ENCODE data around the gene DRC3. TPM values are rescaled to one million over a fixed set of nuclear protein-coding genes. Genes with fewer than 3 reads are reported as not detected.

The DRC3 gene
- total RNA-seq, 2 experiments from 2014 or later = not detected

DNA sequence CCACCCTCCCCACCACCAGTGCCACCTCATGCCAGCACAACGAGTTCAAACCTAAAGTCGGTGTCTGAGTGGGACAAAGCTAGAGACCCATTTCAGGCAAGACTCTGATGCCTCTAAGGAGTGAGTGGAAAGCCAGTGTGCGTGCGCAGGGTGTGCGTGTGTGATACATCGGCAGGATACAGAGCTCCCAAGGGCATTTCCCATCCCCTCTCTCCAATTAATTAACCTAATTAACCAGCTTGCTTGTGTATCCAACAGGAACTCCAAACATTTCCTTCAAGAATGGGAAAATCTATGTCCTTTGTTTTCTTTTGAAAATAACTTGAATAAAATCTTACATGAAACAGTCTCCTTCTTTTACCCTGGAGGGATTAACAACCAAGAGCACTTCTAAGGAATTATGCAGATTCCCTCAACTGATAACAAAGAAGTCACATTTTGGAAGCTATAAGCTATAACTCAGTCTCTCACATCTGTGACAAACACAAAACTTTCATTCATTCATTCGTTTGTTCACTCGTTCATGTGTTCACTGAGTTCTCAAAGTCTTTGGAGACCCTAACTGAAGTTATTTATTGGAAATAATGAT is 56.4 kb downstream of the DRC3 start:
- Mint-ChIP-seq H3K9me3 (ENCODE audit: low read depth) (no peaks in the 10 kb centered on the region), H3K4me3 (no peak overlapping the region), H3K4me1 (peaks cover 48% of the 10 kb centered on the region), H3K27me3 (no peaks in the 10 kb centered on the region), H3K36me3 (peaks cover 3% of the 10 kb centered on the region), H3K27ac (no peak overlapping the region)
- DNase-seq = no peak
- CTCF ChIA-PET = interaction anchor here (1.2 to 1.7 kb wide), 3 partner anchors 36 to 159 kb away, joined by 3 to 6 read pairs (median 3); no protein-coding TSS in a partner anchor
- no peak for ATAC-seq

DNA sequence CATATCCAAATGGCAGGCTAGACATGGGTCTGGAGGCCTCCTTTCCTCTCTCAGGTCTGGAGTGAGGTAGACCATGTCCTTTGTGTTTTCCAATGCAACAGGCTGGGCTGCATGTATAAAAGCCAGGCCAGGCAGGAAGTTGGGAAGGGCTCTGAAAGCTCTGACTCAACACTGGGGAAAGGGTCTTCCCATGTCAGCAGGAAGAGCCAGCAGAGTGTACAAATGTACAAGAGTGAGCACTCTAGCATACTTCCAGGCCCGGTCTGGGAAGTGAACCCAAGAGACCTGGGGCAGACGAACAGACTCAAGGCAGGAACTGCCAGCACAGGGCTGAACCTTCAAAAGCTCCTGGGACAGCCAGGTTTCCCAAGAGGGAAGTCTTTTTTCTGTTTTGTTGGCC is 59.3 kb downstream of the DRC3 start:
- no peaks in the 10 kb centered on the region for H3K9me3 Mint-ChIP-seq (ENCODE audit: low read depth)
- H3K36me3 Mint-ChIP-seq = no peaks in the 10 kb centered on the region
- CTCF ChIA-PET = interaction anchor here (2.2 to 2.8 kb wide), 2 partner anchors 48 to 196 kb away, joined by 4 to 21 read pairs; no protein-coding TSS in a partner anchor
- DNase-seq (no peak), ATAC-seq (no peak)
- H3K27me3 Mint-ChIP-seq = no peaks in the 10 kb centered on the region
- H3K4me3 Mint-ChIP-seq = no peak overlapping the region
- no peak overlapping the region for H3K27ac Mint-ChIP-seq
- peaks cover 35% of the 10 kb centered on the region for H3K4me1 Mint-ChIP-seq

DNA sequence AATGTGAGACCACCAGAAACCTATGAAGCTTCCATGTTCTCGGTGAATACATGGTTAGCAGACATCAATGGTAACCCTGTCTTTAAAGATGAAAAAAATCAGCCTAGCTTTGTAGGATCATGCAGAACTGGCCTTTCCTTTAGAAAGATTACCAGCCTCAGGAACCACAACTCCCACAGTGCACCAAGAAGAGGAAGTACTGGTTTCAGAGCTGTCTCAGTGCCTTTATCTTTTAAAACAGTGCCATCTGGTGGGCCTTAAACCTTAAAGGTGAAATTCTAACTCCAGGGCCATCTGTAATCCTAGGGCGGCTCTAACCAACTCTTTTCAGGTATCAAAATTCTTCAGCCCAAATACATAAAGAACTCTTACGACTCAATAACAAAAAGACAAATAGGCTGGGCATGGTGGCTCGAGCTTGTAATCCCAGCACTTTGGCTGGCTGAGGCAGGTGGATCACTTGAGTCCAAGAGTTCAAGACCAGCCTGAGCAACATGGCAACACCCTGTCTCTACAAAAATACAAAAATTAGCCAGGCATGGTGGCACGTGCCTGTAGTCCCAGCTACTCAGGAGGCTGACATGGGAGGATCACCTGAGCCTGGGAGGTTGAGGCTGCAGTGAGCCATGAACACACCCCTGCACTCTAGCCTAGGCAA is 60.9 kb downstream of the DRC3 start:
- CTCF ChIA-PET = interaction anchor here (0.5 to 4.0 kb wide), 38 partner anchors 8 to 536 kb away, joined by 3 to 29 read pairs (median 4); partner anchors contain the start of genes DRC3 and TOM1L2
- Mint-ChIP-seq H3K36me3 (no peaks in the 10 kb centered on the region), H3K4me3 (no peak overlapping the region), H3K27ac (peak overlapping the region; percentile 24), H3K4me1 (peaks cover 42% of the 10 kb centered on the region), H3K27me3 (no peaks in the 10 kb centered on the region), H3K9me3 (ENCODE audit: low read depth) (no peaks in the 10 kb centered on the region)
- DNase-seq (peak; percentile 81), ATAC-seq (peak; percentile 93)

DNA sequence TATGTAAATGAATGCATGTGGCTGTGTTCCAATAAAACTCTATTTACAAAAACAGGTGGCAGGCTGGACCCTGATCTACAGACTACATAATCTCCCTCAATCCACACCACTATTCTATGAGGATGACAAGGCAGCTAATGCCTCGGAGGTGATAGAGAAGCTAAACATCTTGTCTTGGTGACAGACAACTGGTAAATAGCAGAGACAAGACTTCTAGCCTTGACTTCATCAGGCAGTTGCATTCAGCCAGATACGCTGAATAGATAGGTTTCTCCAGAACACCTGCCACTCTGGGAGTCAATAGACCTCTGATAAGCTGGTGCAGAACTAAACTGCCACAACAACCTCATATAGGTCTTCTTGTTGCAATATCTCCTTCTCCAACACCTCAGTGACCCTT is 63.0 kb downstream of the DRC3 start:
- DNase-seq = no peak
- H3K4me1 Mint-ChIP-seq = peaks cover 54% of the 10 kb centered on the region
- no peak overlapping the region for H3K4me3 Mint-ChIP-seq
- ATAC-seq = no peak
- H3K9me3 Mint-ChIP-seq (ENCODE audit: low read depth) = no peaks in the 10 kb centered on the region
- H3K27ac Mint-ChIP-seq = no peak overlapping the region
- CTCF ChIA-PET = interaction anchor here (0.7 to 4.0 kb wide), 6 partner anchors 10 to 393 kb away, joined by 3 to 29 read pairs (median 5); no protein-coding TSS in a partner anchor
- H3K36me3 Mint-ChIP-seq = peaks cover 2% of the 10 kb centered on the region
- H3K27me3 Mint-ChIP-seq = no peaks in the 10 kb centered on the region

DNA sequence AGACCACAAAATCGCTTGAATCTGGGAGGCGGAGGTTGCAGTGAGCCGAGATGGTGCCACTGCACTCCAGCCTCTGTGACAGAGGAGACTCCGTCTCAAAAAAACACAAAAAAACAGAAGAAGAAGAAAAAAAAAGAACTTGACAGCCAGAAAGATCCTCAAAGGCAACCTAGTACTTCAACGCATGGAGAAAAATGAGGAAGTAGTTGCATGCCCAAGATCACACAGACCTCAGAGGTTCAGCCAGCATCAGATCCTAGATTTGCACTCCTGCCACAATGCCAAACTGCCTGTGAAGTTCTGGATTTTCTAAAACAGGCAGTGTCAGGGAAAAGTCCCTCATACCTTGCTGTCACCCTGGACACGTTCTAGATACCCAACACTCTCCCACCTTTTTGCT is 64.8 kb downstream of the DRC3 start:
- H3K36me3 Mint-ChIP-seq = peaks cover 2% of the 10 kb centered on the region
- no peaks in the 10 kb centered on the region for H3K27me3 Mint-ChIP-seq
- no peak for DNase-seq
- no peaks in the 10 kb centered on the region for H3K9me3 Mint-ChIP-seq (ENCODE audit: low read depth)
- H3K27ac Mint-ChIP-seq = peak overlapping the region; percentile 89
- H3K4me1 Mint-ChIP-seq = peaks cover 65% of the 10 kb centered on the region
- CTCF ChIA-PET = interaction anchor here (1.1 to 1.5 kb wide), 4 partner anchors 16 to 228 kb away, joined by 3 to 4 read pairs (median 3); no protein-coding TSS in a partner anchor
- no peak for ATAC-seq
- peak overlapping the region; percentile 90 for H3K4me3 Mint-ChIP-seq

DNA sequence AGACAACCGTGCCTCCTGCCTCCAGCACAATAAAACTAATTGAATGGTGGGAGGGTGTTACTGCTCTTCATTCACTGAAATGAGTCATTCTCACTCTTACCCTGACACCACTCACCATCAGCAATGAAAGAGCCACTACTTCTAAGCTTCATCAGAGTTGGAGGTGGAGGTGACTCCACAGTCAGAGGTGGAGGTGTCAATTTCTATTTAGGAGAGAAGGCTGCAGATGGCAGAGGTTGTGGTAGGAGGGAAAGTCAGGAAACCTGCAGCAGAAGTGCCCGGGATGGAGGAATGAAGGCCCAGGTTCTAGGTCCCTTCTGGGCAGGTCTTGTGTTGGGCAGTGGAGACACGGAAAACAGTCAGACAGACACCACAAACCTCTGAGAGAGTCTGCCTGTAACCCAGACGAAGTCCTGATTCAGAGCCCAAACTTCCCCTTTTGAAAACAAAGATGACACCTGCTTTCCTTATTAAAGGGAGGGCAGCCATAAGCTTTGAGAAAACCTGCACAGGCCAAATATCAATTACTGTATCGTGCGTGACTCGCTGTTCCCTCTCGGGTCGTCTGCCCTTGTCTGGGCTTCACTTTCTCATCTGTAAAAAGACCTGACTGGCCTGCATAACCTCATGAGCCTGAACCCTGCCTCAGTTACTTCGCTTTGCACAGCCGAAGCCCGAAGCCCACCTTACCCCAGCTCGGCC is 65.6 kb downstream of the DRC3 start:
- CTCF ChIA-PET = interaction anchor here (0.7 to 1.5 kb wide), 6 partner anchors 13 to 360 kb away, joined by 3 to 4 read pairs (median 4); no protein-coding TSS in a partner anchor
- Mint-ChIP-seq H3K27me3 (no peaks in the 10 kb centered on the region), H3K36me3 (peaks cover 2% of the 10 kb centered on the region), H3K4me1 (peaks cover 62% of the 10 kb centered on the region), H3K4me3 (peak overlapping the region; percentile 90), H3K9me3 (ENCODE audit: low read depth) (no peaks in the 10 kb centered on the region), H3K27ac (peak overlapping the region; percentile 89)
- ATAC-seq = peak; percentile 0
- DNase-seq = no peak

DNA sequence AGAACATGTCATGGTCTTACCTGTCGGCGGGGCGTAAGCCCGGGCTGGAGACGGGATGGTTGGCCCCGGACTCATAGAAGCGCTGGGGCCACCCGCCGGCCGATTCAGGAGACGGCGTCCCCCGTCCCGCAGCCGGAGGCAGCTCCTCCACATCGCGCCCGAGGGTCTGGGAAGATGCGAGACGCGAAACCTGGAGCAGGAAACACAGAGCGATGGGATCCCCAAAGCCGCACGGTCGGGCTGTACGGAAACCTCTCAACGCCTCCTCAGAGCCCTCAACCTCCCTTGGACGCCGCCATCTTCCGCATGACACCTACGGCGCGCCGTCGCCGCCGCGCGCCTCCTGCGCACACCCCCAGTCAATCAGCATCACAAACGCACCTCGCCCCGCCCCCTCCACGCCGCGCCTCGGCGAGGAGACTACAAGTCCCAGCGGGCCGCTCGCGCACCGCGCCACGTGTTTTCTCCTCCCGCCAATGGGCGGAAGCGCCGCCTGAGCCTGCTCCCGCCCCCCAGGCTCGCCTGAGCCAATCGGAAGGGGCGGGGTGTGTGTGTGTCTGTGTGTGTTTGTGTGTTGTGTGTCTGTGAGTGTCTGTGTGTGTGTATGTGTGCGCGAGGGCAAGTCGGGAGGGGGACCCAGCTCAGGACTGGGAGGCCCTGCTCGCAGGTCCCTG is 66.3 kb downstream of the DRC3 start, which contains the start of the genes ATPAF2 and GID4:
TSS of gene ATPAF2 (minus strand) at position 308 of the 674 bp plus-strand sequence. CDS start at position 153, 155 bp downstream.
TSS of gene GID4 (plus strand) at position 548 of the 674 bp plus-strand sequence. CDS start at position 605, 57 bp downstream.
- Mint-ChIP-seq H3K36me3 (peaks cover 2% of the 10 kb centered on the region), H3K4me3 (peak within 1 kb of the TSS; percentile 90), H3K9me3 (ENCODE audit: low read depth) (no peaks in the 10 kb centered on the region), H3K27ac (peak within 1 kb of the TSS; percentile 89), H3K27me3 (no peaks in the 10 kb centered on the region), H3K4me1 (peaks cover 58% of the 10 kb centered on the region)
- DNase-seq (peak; percentile 100), ATAC-seq (peak; percentile 94)
- CTCF ChIA-PET = interaction anchor here (0.7 to 1.3 kb wide), 4 partner anchors 14 to 360 kb away, joined by 3 to 4 read pairs (median 4); no protein-coding TSS in a partner anchor

DNA sequence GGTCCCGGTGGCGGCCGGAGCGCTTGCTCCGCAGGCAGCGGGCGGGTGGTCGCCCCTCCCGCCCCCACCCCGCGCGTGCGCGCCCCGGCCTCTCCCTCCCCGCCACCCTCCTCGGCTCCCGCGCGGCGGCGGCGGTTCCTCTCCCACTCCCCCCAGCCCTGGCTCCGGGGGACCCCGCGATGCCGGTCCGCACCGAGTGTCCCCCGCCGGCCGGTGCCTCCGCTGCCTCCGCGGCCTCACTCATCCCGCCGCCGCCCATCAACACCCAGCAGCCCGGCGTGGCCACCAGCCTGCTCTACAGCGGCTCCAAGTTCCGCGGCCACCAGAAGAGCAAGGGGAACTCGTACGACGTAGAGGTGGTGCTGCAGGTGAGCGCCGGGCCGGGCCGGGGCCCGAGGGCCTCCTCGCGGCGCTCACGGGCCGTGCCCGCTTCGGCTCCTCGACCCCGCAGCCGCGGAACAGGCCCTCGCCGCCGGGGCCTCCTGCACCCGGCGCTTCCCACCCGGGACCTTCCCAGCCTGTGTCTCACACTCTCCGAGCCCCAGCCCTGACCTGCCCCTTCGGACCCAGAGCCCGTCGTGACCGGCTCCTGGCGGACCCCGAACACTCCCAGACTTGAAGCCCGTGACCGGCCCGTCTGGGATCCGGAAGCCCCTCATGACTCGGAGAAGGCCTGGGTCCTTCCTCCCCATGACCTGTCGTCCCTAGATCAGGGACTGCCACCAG is 67.0 kb downstream of the DRC3 start:
- ATAC-seq = peak; percentile 47
- Mint-ChIP-seq H3K27ac (peak overlapping the region; percentile 89), H3K4me1 (peaks cover 57% of the 10 kb centered on the region), H3K36me3 (peaks cover 2% of the 10 kb centered on the region), H3K9me3 (ENCODE audit: low read depth) (no peaks in the 10 kb centered on the region), H3K4me3 (peak overlapping the region; percentile 90), H3K27me3 (no peaks in the 10 kb centered on the region)
- CTCF ChIA-PET = no interaction called here
- peak; percentile 66 for DNase-seq

DNA sequence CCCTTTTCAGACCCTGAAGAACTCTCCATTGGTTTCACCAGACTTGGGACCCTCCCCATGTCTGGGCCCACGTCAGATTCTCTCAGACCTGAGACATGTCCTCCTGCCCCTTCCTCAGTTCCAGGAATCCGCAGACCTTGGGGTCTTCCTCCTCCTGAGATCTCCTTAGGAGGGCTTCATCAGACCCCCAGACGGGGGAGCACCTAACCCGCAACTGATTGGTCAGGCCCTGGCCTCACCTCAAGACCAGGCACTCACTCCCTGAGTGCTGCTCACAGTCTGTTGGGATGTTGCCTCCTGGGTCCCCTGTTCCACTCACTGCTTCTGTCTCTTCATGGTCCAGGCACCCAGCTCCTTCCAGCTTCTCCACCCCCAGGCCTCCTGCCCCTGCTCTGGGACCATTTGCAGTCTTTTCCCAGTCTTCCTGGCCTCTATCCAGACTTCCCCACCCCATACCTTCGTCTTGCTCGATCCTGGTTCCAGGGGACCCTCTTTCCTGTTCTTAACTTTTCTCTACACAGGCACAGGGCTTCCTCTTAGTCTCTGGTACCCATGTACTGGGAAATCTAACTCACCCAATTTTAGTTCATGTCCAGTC is 67.7 kb downstream of the DRC3 start:
- no peak for DNase-seq
- ATAC-seq = no peak
- CTCF ChIA-PET = interaction anchor here (0.7 to 1.5 kb wide), 2 partner anchors 16 to 24 kb away, joined by 3 to 5 read pairs; no protein-coding TSS in a partner anchor
- Mint-ChIP-seq H3K27me3 (no peaks in the 10 kb centered on the region), H3K4me3 (peak overlapping the region; percentile 90), H3K36me3 (peaks cover 2% of the 10 kb centered on the region), H3K4me1 (peaks cover 56% of the 10 kb centered on the region), H3K27ac (peak overlapping the region; percentile 84), H3K9me3 (ENCODE audit: low read depth) (no peaks in the 10 kb centered on the region)

DNA sequence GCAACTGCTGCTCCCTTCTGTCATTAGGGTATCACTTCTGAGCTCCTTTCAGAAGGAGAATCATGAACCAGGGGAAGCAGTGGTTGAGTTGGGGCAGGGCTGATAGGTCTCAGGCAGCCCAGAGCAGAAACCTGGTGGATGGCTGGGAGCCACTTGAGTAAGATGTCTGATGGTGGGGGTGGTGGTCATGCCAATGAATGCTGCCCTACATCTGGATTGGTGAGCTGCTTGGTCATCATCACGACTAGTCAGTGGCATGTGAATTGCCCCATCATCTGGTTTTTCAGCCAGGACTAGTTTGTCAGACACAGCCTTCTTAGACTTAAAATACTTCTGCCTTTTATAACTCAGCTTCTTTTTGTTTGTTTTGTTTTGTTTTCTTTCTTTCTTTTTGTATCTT is 69.1 kb downstream of the DRC3 start:
- Mint-ChIP-seq H3K4me1 (peaks cover 50% of the 10 kb centered on the region), H3K9me3 (ENCODE audit: low read depth) (no peaks in the 10 kb centered on the region), H3K36me3 (peaks cover 2% of the 10 kb centered on the region), H3K27ac (no peak overlapping the region), H3K4me3 (no peak overlapping the region), H3K27me3 (no peaks in the 10 kb centered on the region)
- DNase-seq (no peak), ATAC-seq (no peak)
- CTCF ChIA-PET = interaction anchor here (1.5 kb wide), 1 partner anchor 17 kb away, joined by 5 read pairs; no protein-coding TSS in a partner anchor

DNA sequence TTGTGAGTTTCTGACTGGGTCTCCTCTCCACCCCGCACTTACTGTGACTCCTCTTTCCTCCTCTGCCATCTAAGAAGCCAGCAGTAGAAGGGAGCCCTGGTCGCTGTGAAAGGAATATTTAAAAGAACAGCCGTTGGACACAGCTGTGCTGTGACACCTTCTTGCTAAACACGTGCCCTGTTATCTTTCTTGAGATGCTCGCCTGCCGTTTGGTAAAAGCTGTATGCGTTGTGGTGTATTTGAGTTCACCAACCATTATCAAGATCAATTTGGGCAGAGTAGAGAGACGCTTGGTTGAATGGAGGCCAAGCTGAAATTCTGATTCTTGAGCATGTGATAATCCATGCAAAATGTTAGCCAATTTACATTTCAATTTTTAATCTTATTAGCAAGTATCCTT is 70.3 kb downstream of the DRC3 start:
- H3K9me3 Mint-ChIP-seq (ENCODE audit: low read depth) = no peaks in the 10 kb centered on the region
- H3K27me3 Mint-ChIP-seq = no peaks in the 10 kb centered on the region
- ATAC-seq (no peak), DNase-seq (no peak)
- H3K27ac Mint-ChIP-seq = no peak overlapping the region
- CTCF ChIA-PET = interaction anchor here (1.3 kb wide), 1 partner anchor 10 kb away, joined by 4 read pairs; no protein-coding TSS in a partner anchor
- peaks cover 9% of the 10 kb centered on the region for H3K36me3 Mint-ChIP-seq
- peaks cover 39% of the 10 kb centered on the region for H3K4me1 Mint-ChIP-seq
- H3K4me3 Mint-ChIP-seq = no peak overlapping the region

DNA sequence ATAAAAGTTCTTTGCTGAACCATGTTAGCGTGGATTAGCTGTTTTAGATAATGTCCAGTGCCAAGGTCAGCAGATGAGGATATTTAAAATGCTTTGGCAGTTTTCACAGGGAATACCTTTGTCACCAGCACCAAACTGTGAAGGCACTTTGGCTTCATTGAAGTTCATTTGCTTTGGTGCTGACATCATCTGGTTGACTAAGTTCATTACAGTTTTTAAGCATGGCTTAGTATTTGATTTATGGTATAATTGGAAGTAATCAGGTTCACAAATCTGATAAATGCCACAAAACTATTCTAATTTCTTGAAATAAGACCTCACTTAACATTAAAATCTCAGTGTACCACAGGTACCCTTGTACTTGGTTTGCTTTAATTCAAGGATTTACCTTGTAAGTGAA is 70.8 kb downstream of the DRC3 start:
- no peaks in the 10 kb centered on the region for H3K9me3 Mint-ChIP-seq (ENCODE audit: low read depth)
- no peaks in the 10 kb centered on the region for H3K27me3 Mint-ChIP-seq
- H3K27ac Mint-ChIP-seq = no peak overlapping the region
- H3K4me3 Mint-ChIP-seq = no peak overlapping the region
- peaks cover 36% of the 10 kb centered on the region for H3K4me1 Mint-ChIP-seq
- CTCF ChIA-PET = interaction anchor here (1.3 kb wide), 1 partner anchor 10 kb away, joined by 4 read pairs; no protein-coding TSS in a partner anchor
- H3K36me3 Mint-ChIP-seq = peaks cover 9% of the 10 kb centered on the region
- ATAC-seq = no peak
- no peak for DNase-seq

All from activated CD8-positive, alpha-beta memory T cell treated with anti-CD3 and anti-CD28 coated beads, Interleukin-2, amount 10 ng/mL, durations not matched to agents 7 days and 5 days (primary cell).